Osteoblast (primary cell): ENCODE measurements around the gene BCAT1. TPM values are rescaled to one million over a fixed set of nuclear protein-coding genes. Genes with fewer than 3 reads are reported as not detected.

Experiments
- DNase-seq: peaks from one replicate; pipeline ENCODE4 v3.0.0; 2011; ENCODE audit warnings: low spot score, mixed read lengths; ENCODE audit not compliant: insufficient read length; ENCODE audit errors: missing footprints
- H2AFZ ChIP-seq: 2 replicates; pipeline ENCODE4 v1.6.0; 2011; ENCODE audit warnings: mild to moderate bottlenecking, low read length
- H3K27ac ChIP-seq: 2 replicates; pipeline ENCODE4 v1.5.1; 2011; ENCODE audit warnings: mild to moderate bottlenecking, low read depth, low read length, moderate library complexity
- H3K27me3 ChIP-seq: 2 replicates; pipeline ENCODE4 v1.6.0; 2012; ENCODE audit warnings: mild to moderate bottlenecking, control low read depth, inconsistent platforms, low read length, moderate library complexity; ENCODE audit not compliant: insufficient read depth
- H3K36me3 ChIP-seq: 2 replicates; pipeline ENCODE4 v1.5.1; 2011; ENCODE audit warnings: mild to moderate bottlenecking, low read length, control low read depth, moderate library complexity; ENCODE audit not compliant: insufficient read depth
- H3K4me1 ChIP-seq: 2 replicates; pipeline ENCODE4 v1.5.1; 2011; ENCODE audit warnings: mild to moderate bottlenecking, low read length, control low read depth, moderate library complexity; ENCODE audit not compliant: insufficient read depth
- H3K4me2 ChIP-seq: 2 replicates; pipeline ENCODE4 v1.6.0; 2011; ENCODE audit warnings: mild to moderate bottlenecking, low read length; ENCODE audit not compliant: insufficient read depth
- H3K4me3 ChIP-seq: fragments of 200-600 bp; sonication (generic); 3 replicates; pipeline ENCODE4 v1.5.1; 2012; ENCODE audit warnings: mild to moderate bottlenecking, low read length, inconsistent platforms; ENCODE audit not compliant: insufficient read depth
- H3K79me2 ChIP-seq: 2 replicates; pipeline ENCODE4 v1.6.0; 2012; ENCODE audit warnings: mild to moderate bottlenecking, low read length, control low read depth, inconsistent platforms; ENCODE audit not compliant: insufficient read depth
- H3K9me3 ChIP-seq: 2 replicates; pipeline ENCODE4 v1.5.1; 2011; ENCODE audit warnings: low read depth, low read length, control low read depth
- H4K20me1 ChIP-seq: 2 replicates; pipeline ENCODE4 v1.6.0; 2012; ENCODE audit warnings: mild to moderate bottlenecking, low read length, control low read depth; ENCODE audit not compliant: insufficient read depth
- CTCF ChIP-seq: IDR thresholded peaks from 2 replicates; pipeline ENCODE4 v1.5.1; 2011; ENCODE audit warnings: mild to moderate bottlenecking, low read depth, low read length, moderate library complexity; ENCODE audit errors: extremely low read depth
- total RNA-seq: library from RNA; depleted of rRNA; stranded (reverse); fragments of >200 nt; gene quantifications from 2 replicates; pipeline ENCODE4 v1.2.3, GENCODE V29; 2012

The BCAT1 gene
- total RNA-seq, 1 donor, result 273 TPM

- DNase-seq, result no peak
Measured at GRCh38 chr12:24977711-24978110, 28.8 kb upstream of the BCAT1 start.

GRCh38 chr12:24977060-24977459, 28.2 kb upstream of the BCAT1 start:
- H3K9me3 ChIP-seq, result no peaks in the 10 kb centered on the region
- H3K4me2 ChIP-seq, result no peak overlapping the region
- H3K27ac ChIP-seq, result no peak overlapping the region
- no peak for TF ChIP-seq CTCF
- no peak overlapping the region for H2AFZ ChIP-seq
- H3K4me3 ChIP-seq, result no peak overlapping the region
- H3K27me3 ChIP-seq, result no peaks in the 10 kb centered on the region
- H3K36me3 ChIP-seq, result no peaks in the 10 kb centered on the region
- no peaks in the 10 kb centered on the region for H3K79me2 ChIP-seq
- H3K4me1 ChIP-seq, result no peaks in the 10 kb centered on the region
- DNase-seq, result no peak
- H4K20me1 ChIP-seq, result no peaks in the 10 kb centered on the region

More at GRCh38 chr12:24977711-24978110, 28.8 kb upstream of the BCAT1 start:
- H3K4me3 ChIP-seq, result no peak overlapping the region
- no peaks in the 10 kb centered on the region for H3K9me3 ChIP-seq
- no peaks in the 10 kb centered on the region for H3K79me2 ChIP-seq
- H2AFZ ChIP-seq, result no peak overlapping the region
- no peaks in the 10 kb centered on the region for H3K36me3 ChIP-seq
- no peaks in the 10 kb centered on the region for H3K4me1 ChIP-seq
- no peaks in the 10 kb centered on the region for H4K20me1 ChIP-seq
- H3K27me3 ChIP-seq, result no peaks in the 10 kb centered on the region
- TF ChIP-seq CTCF, result no peak
- no peak overlapping the region for H3K4me2 ChIP-seq
- no peak overlapping the region for H3K27ac ChIP-seq

DNA sequence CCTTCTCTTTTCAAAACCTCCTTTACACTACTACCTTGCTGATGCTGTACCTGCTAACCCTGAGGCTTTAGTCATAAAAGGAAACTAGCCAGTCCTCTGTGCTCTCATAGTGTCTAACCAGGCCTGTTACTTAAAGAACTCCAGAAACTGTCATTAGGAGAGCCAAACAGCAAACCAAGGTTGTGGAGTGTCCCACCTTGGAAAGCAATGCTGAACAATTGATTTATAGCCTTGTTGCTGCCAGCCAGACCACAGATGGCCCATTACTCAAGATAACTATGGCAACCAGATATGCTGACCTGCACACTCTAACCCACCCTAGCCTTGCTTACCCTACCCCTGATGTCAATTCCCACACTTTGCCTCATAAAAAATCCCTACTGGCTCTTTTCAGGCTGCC, 26.5 kb upstream of the BCAT1 start:
- DNase-seq, result no peak
- Histone ChIP-seq H3K4me3 (no peak overlapping the region), H3K4me2 (no peak overlapping the region), H3K27ac (no peak overlapping the region), H3K79me2 (no peaks in the 10 kb centered on the region), H3K4me1 (no peaks in the 10 kb centered on the region), H3K36me3 (no peaks in the 10 kb centered on the region), H3K9me3 (no peaks in the 10 kb centered on the region), H2AFZ (no peak overlapping the region), H3K27me3 (no peaks in the 10 kb centered on the region), H4K20me1 (no peaks in the 10 kb centered on the region)
- no peak for TF ChIP-seq CTCF

DNA sequence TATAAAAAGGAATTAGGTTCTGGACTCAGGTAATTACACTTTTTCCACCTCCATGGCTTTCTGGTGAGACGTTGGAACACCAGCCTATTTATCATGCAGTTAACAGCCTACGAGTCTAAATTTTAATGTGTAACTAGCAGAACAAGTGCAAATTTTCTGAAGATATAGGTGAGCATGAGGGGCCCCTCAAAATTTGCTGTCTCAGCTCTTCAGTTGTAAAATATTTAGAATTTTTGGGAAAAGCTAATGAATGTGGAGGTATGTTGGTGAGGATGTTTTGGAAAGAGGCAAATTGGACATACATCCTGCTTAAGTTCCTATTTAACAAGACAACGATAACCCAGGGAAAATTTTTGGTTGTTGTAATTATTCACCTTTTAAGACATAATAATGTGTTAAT, 25.3 kb upstream of the BCAT1 start:
- Histone ChIP-seq H2AFZ (no peak overlapping the region), H3K4me3 (no peak overlapping the region), H3K36me3 (no peaks in the 10 kb centered on the region), H3K4me2 (no peak overlapping the region), H3K79me2 (no peaks in the 10 kb centered on the region), H4K20me1 (no peaks in the 10 kb centered on the region), H3K9me3 (no peaks in the 10 kb centered on the region), H3K4me1 (no peaks in the 10 kb centered on the region), H3K27me3 (no peaks in the 10 kb centered on the region), H3K27ac (no peak overlapping the region)
- TF ChIP-seq CTCF, result no peak
- no peak for DNase-seq
